Activated B cell treated with CpG ODN at 0.5 μM for 24 hours (primary cell): ENCODE measurements around the gene NKAPL. TPM values are rescaled to one million over a fixed set of nuclear protein-coding genes. Genes with fewer than 3 reads are reported as not detected.
A peak's percentile ranks its signal among the peaks of the same experiment; 100 is the strongest.

ENCODE experiments used
- ATAC-seq: fragments of 200-7000 bp; cut with Tn5 transposase; one replicate; pipeline ENCODE4 v1.10.0; 2021; ENCODE audit warnings: low read depth, mild to moderate bottlenecking, moderate library complexity
- CTCF ChIA-PET: fragments of 350-600 bp; sonication (Branson Sonifier 250); formaldehyde crosslinking; loops from one replicate; lab custom pipeline; 2021; ENCODE audit warnings: antibody characterized with exemption; lab: Charles Lee
- POLR2A ChIA-PET: fragments of 350-600 bp; sonication (Branson Sonifier 250); formaldehyde crosslinking; loops from one replicate; lab custom pipeline; 2021; ENCODE audit warnings: antibody characterized with exemption; lab: Charles Lee
- DNase-seq: peaks from one replicate; pipeline ENCODE4 v3.0.0; 2022
- H3K27ac Mint-ChIP-seq: one replicate; pipeline ENCODE4 v1.8.0; 2020; ENCODE audit warnings: mixed read lengths
- H3K27me3 Mint-ChIP-seq: one replicate; pipeline ENCODE4 v1.8.0; 2021; ENCODE audit warnings: mixed read lengths
- H3K36me3 Mint-ChIP-seq: one replicate; pipeline ENCODE4 v1.8.0; 2021; ENCODE audit warnings: low read depth, mixed read lengths
- H3K4me1 Mint-ChIP-seq: one replicate; pipeline ENCODE4 v1.8.0; 2021; ENCODE audit warnings: mixed read lengths
- H3K4me3 Mint-ChIP-seq: one replicate; pipeline ENCODE4 v1.8.0; 2020; ENCODE audit warnings: mild to moderate bottlenecking, mixed read lengths
- H3K9me3 Mint-ChIP-seq: one replicate; pipeline ENCODE4 v1.8.0; 2020; ENCODE audit warnings: mixed read lengths
- intact Hi-C: fragments of 100-400 bp; cut with micrococcal nuclease; formaldehyde crosslinking; loops from one replicate; pipeline ENCODE4 v1.15.1; 2024
- total RNA-seq: library from RNA; stranded (reverse); gene quantifications from 2 replicates; pipeline ENCODE4 v1.2.3, GENCODE V29; 2022
- TF ChIP-seq, protein P1 (sequence below): fragments of 200-600 bp; IDR thresholded peaks from one replicate; pipeline ENCODE4 v1.8.0; 2022; ENCODE audit warnings: antibody characterized with exemption, mild to moderate bottlenecking

The NKAPL gene
- total RNA-seq, 1 donor from 2014 or later: 0.35 TPM

DNA sequence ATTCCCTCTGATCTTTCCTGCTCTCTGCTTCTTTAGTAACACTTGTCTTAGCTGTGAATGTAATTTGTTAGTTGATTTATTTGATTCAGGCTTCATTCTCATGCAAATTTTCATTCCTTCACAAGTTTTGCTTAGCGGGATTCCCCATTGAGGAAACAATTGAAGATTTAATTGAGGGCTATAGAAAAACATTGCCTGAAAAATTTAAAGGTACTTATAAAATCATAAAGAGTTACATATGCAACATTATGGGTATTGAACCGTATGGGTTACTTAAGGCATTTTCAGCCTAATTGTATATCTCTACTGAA lies 45.9 kb upstream of the NKAPL start:
- intact Hi-C loops: no loop called here
- CTCF ChIA-PET: no interaction called here

DNA sequence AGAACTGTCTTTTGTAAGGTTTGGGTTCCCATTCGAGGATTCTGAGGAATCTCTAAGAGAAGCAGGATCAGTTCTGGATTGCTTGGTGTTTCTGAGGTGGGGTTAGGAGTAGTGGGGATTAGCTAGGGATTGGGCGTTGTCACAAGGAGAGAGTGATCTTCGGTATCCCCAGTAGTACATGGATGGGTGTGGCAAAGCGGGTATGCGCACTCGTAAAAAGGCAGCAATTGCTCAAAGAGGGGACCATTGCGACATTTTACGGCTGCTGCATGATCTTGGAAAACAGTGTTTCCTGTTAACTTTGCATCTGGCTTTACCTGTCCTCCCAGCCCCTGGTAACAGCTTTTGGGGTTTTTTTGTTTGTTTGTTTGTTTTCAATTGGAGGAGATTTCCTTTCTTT lies 43.7 kb upstream of the NKAPL start:
- DNase-seq (no peak), ATAC-seq (no peak)
- CTCF ChIA-PET: no interaction called here
- H3K4me3 Mint-ChIP-seq: no peak overlapping the region
- no peaks in the 10 kb centered on the region for H3K9me3 Mint-ChIP-seq
- intact Hi-C loops: loop anchor here (5.0 kb wide), 3 partner anchors 52 to 313 kb away; partner anchors contain the start of gene ZSCAN26
- H3K27ac Mint-ChIP-seq: no peak overlapping the region
- no peaks in the 10 kb centered on the region for H3K36me3 Mint-ChIP-seq
- TF ChIP-seq, protein P1, sequence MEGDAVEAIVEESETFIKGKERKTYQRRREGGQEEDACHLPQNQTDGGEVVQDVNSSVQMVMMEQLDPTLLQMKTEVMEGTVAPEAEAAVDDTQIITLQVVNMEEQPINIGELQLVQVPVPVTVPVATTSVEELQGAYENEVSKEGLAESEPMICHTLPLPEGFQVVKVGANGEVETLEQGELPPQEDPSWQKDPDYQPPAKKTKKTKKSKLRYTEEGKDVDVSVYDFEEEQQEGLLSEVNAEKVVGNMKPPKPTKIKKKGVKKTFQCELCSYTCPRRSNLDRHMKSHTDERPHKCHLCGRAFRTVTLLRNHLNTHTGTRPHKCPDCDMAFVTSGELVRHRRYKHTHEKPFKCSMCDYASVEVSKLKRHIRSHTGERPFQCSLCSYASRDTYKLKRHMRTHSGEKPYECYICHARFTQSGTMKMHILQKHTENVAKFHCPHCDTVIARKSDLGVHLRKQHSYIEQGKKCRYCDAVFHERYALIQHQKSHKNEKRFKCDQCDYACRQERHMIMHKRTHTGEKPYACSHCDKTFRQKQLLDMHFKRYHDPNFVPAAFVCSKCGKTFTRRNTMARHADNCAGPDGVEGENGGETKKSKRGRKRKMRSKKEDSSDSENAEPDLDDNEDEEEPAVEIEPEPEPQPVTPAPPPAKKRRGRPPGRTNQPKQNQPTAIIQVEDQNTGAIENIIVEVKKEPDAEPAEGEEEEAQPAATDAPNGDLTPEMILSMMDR: no peak
- POLR2A ChIA-PET: no interaction called here
- H3K4me1 Mint-ChIP-seq: peaks cover 24% of the 10 kb centered on the region
- H3K27me3 Mint-ChIP-seq: peaks cover 57% of the 10 kb centered on the region

More for the DNA sequence above, 45.9 kb upstream of the NKAPL start:
- DNase-seq (no peak), ATAC-seq (no peak)
- peaks cover 19% of the 10 kb centered on the region for H3K4me1 Mint-ChIP-seq
- POLR2A ChIA-PET: interaction anchor here (0.6 kb wide), 1 partner anchor 323 kb away, joined by 7 read pairs; a partner anchor contains a TSS
- H3K9me3 Mint-ChIP-seq: no peaks in the 10 kb centered on the region
- peaks cover 71% of the 10 kb centered on the region for H3K27me3 Mint-ChIP-seq
- H3K27ac Mint-ChIP-seq: no peak overlapping the region
- no peak overlapping the region for H3K4me3 Mint-ChIP-seq
- no peaks in the 10 kb centered on the region for H3K36me3 Mint-ChIP-seq
- TF ChIP-seq, protein P1: no peak

DNA sequence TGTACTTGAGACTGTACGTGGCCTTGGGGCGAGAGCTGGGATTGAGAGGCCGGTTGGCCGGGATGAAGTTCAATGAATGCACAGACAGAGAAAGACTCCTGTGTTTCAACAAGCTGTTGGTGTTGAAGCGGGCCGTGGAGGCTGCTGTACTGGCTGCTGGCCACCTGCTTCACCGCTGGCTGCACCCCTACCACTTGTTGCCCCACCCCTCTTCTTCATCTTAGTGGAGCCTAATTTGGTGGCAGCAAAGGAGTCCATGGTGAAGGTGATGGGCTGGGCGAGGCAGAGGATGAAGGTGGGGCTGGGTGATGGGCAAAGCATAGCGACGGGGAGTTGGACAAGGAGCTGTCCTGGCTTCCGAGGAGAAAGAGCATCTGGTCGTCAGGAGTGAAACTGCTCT lies 41.2 kb upstream of the NKAPL start:
- no peak for ATAC-seq
- POLR2A ChIA-PET: interaction anchor here (0.6 to 2.4 kb wide), 11 partner anchors 11 to 745 kb away, joined by 3 to 17 read pairs (median 5); partner anchors contain the start of genes ZKSCAN4, ZKSCAN8, ZNF165 and ZNF184
- Mint-ChIP-seq H3K9me3 (no peaks in the 10 kb centered on the region), H3K4me3 (peak overlapping the region; percentile 89), H3K36me3 (no peaks in the 10 kb centered on the region), H3K4me1 (peaks cover 14% of the 10 kb centered on the region), H3K27me3 (peaks cover 54% of the 10 kb centered on the region), H3K27ac (no peak overlapping the region)
- CTCF ChIA-PET: interaction anchor here (0.9 kb wide), 1 partner anchor 138 kb away, joined by 4 read pairs; no protein-coding TSS in a partner anchor
- TF ChIP-seq, protein P1: no peak
- intact Hi-C loops: loop anchor here (5.0 kb wide), 3 partner anchors 49 to 316 kb away; partner anchors contain the start of gene ZSCAN26
- no peak for DNase-seq

DNA sequence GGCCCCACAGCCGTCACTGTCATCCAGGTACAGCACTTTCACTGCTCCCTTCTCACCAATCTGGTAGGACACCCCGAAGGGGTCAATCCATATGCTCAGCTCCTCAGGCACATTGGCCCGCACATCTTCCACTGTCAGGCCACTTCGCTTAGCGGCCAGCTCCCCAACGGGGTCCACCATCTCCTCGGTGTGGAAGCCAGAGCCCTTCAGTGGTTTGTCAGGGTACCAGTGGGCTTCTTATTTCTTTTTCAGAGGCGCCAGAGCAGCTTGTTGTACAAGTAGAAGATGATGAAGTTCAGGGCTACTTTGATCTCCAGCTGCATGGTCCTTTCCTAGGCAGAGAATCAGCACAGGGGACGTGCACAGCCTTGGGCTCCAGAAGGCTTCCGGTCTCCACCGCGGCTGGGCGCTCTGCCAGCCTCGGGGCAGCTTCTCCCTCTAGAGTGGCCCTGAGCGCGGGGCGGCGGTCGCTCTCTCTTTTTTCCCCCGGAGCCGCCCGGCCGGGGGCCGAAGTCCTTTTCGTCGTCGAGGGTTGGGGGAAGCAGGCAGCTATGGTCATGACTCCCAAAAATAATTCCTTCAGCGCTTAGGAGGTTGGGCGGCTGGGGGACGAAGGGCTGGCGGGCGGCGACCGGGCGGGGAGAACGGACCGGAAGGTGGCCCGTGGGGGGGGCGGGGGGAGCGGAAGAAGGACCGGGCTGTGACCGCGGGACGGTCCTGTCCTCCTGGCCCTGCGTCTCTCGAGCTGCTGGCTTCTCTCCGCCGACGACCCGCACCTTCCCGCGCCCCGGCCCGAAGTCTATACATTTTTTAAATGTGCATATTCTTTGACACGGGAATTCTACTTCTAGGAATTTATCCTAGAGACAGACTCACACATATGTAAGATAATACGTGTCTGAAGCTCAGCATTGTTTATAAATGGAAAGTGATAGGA lies 40.5 kb upstream of the NKAPL start:
- CTCF ChIA-PET: interaction anchor here (0.9 kb wide), 1 partner anchor 137 kb away, joined by 4 read pairs; no protein-coding TSS in a partner anchor
- intact Hi-C loops: loop anchor here (5.0 kb wide), 3 partner anchors 49 to 316 kb away; partner anchors contain the start of gene ZSCAN26

More for the DNA sequence above, 40.5 kb upstream of the NKAPL start:
- Mint-ChIP-seq H3K4me1 (peaks cover 13% of the 10 kb centered on the region), H3K36me3 (no peaks in the 10 kb centered on the region), H3K9me3 (no peaks in the 10 kb centered on the region), H3K4me3 (peak overlapping the region; percentile 89), H3K27me3 (peaks cover 54% of the 10 kb centered on the region), H3K27ac (no peak overlapping the region)
- DNase-seq: peak; percentile 44
- POLR2A ChIA-PET: interaction anchor here (0.6 to 2.4 kb wide), 13 partner anchors 9 to 753 kb away, joined by 3 to 17 read pairs (median 4); partner anchors contain the start of genes ZKSCAN4, ZKSCAN8, ZNF184 and ZSCAN26
- ATAC-seq: peak; percentile 82
- TF ChIP-seq, protein P1: no peak
